Measurements from ENCODE around the gene FGG. TPM values are rescaled to one million over a fixed set of nuclear protein-coding genes. Genes with fewer than 3 reads are reported as not detected.

FGG gene
- total RNA-seq, 4 donors from 2014 or later: not detected

- 0 to 33% methylated on average over 1 of the region's 1 CpG for WGBS, 2 donors
- Histone ChIP-seq H3K36me3 (no peaks in the 10 kb centered on the region), H3K4me3 (no peak overlapping the region), H3K27me3 (no peaks in the 10 kb centered on the region), H3K9me3 (no peaks in the 10 kb centered on the region), H3K4me1 (no peaks in the 10 kb centered on the region), H3K27ac (no peak overlapping the region)
- intact Hi-C loops (cut with DNase I): loop anchor here (5.0 kb wide), 1 partner anchor 63 kb away; no protein-coding TSS in a partner anchor
- TF ChIP-seq CTCF (IDR thresholded peaks at IDR 0.05): no peak
- TF ChIP-seq POLR2A (IDR thresholded peaks at IDR 0.05): no peak
- no peak for DNase-seq
These were observed 7.7 kb upstream of the FGG start for GRCh38 chr4:154620111-154620510.

DNA sequence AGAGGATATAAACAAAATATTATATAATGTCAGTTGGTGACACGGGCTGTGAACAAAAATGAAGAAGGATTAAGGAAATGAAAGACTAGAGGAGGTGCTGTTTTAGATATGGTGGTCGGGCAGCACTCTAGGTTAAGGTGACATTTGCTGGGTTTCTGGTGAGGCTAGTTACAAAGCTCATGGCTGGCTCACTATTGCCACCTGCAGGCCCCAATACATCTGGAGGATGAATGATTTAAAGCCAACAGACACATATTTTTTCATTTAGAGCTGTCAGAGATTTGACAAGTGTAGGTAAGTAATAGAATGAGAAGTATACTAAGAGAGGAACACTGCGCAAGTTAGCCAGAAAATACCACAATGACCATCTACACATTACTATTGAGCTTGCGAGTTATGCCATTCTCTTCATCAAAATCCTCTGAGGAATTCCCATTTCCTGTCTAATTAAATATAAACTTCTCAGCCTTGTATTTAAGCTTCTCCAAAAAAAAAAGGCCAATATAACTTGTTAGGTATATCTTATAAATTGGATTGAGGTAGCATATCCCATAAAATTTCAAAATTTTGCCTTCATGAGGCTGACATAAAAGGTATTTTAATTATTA, 6.4 kb upstream of the FGG start:
- DNase-seq: no peak
- no peaks in the 10 kb centered on the region for H3K4me1 ChIP-seq
- intact Hi-C loops (cut with DNase I): no loop called here
- no peaks in the 10 kb centered on the region for H3K9me3 ChIP-seq
- H3K27ac ChIP-seq: no peak overlapping the region
- H3K36me3 ChIP-seq: no peaks in the 10 kb centered on the region
- H3K4me3 ChIP-seq: no peak overlapping the region
- 31 to 36% methylated on average over 4 of the region's 4 CpGs for WGBS, 2 donors
- TF ChIP-seq CTCF (IDR thresholded peaks at IDR 0.05) (peak; percentile 36 to 77 (median 47)), POLR2A (IDR thresholded peaks at IDR 0.05) (no peak)
- H3K27me3 ChIP-seq: no peaks in the 10 kb centered on the region

DNA sequence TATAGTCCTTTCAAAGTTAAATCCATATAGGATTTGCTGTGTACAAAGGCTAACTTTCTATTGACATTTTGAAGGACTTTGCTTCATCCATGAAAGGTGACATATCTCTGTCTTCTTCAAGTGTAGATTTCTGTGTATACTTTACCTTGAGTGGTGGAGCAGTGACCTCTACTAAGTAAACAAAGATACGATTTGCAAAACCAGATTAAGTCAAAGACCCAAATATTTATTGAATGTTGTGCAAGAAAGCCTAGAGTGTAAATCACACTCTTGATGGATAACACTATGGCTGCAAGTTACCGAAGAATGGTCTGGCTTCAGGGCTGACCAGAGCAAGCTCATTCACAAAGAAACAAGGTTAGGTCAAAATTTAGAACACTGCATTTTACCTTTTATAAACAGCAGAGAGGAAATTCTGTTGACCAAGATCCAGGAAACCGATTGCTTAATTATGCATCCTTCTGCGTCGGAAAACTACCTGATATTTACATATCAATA, 5.4 kb upstream of the FGG start:
- intact Hi-C loops (cut with DNase I): no loop called here
- no peak for DNase-seq
- Histone ChIP-seq H3K27ac (no peak overlapping the region), H3K4me3 (no peak overlapping the region), H3K36me3 (no peaks in the 10 kb centered on the region), H3K27me3 (no peaks in the 10 kb centered on the region), H3K4me1 (no peaks in the 10 kb centered on the region), H3K9me3 (no peaks in the 10 kb centered on the region)
- TF ChIP-seq POLR2A (IDR thresholded peaks at IDR 0.05): no peak
- no peak for TF ChIP-seq CTCF (IDR thresholded peaks at IDR 0.05)
- WGBS, 2 donors: 63 to 65% methylated on average over 5 of the region's 5 CpGs

GRCh38 chr4:154616731-154617130, 4.3 kb upstream of the FGG start:
- Histone ChIP-seq H3K9me3 (no peaks in the 10 kb centered on the region), H3K4me1 (no peaks in the 10 kb centered on the region), H3K36me3 (no peaks in the 10 kb centered on the region), H3K27ac (no peak overlapping the region), H3K4me3 (no peak overlapping the region), H3K27me3 (no peaks in the 10 kb centered on the region)
- TF ChIP-seq POLR2A (IDR thresholded peaks at IDR 0.05): no peak
- TF ChIP-seq CTCF (IDR thresholded peaks at IDR 0.05): no peak
- 51 to 58% methylated on average over 2 of the region's 2 CpGs for WGBS, 2 donors
- DNase-seq: no peak
- intact Hi-C loops (cut with DNase I): no loop called here

DNA sequence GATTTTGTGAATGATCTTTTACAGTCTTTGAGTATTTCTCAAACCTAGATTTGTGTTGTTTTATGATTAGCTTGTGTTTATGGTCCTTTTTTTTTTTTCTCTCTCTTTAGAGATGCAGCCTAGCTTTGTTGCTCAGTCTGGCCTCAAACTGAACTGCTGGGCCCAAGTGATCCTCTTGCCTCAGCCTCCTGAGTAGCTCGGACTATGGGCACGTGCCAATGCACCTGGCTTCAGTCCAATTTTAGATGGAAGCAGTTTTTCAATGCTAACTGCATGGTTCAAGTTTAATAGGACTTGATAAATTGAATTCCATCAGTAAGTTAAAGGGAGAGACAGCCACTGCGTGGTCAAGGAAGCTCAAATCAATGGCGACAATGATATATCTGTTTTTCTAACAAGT, 3.8 kb upstream of the FGG start:
- 49 to 58% methylated on average over 4 of the region's 4 CpGs for WGBS, 2 donors
- TF ChIP-seq POLR2A (IDR thresholded peaks at IDR 0.05) (no peak), CTCF (IDR thresholded peaks at IDR 0.05) (no peak)
- Histone ChIP-seq H3K4me1 (no peaks in the 10 kb centered on the region), H3K4me3 (no peak overlapping the region), H3K27ac (no peak overlapping the region), H3K9me3 (no peaks in the 10 kb centered on the region), H3K36me3 (no peaks in the 10 kb centered on the region), H3K27me3 (no peaks in the 10 kb centered on the region)
- intact Hi-C loops (cut with DNase I): no loop called here
- DNase-seq: no peak

Measured in esophagus squamous epithelium (tissue), 5 donors.